Measurements from ENCODE around the gene SHROOM4. TPM values are rescaled to one million over a fixed set of nuclear protein-coding genes. Genes with fewer than 3 reads are reported as not detected.

Gene SHROOM4
- total RNA-seq, 1 donor from 2014 or later = 2.5 TPM

DNA sequence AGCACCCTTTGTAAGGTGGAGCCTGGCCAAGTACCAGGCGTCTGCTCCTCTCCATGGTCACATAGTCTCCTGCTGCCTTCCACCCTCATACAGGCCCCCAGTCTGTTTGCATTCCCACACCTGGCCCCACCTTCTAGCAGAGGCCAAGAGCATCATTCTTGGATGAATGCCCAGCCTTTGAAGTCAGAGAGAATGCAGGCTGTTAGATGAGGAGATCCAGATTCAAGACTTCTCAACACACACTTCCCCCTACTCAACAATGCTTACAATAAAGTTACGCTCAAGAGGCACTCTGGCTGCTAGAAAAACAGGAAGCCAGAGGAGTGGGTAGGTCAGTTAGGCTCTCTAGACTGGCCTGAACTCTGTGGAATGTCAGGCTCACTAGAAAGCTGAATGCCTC is 43.3 kb downstream of the SHROOM4 start:
- Mint-ChIP-seq H3K36me3 (ENCODE audit: unreplicated experiment) (no peaks in the 10 kb centered on the region), H3K27ac (ENCODE audit: unreplicated experiment) (no peak overlapping the region), H3K4me3 (ENCODE audit: unreplicated experiment) (no peak overlapping the region), H3K9me3 (ENCODE audit: unreplicated experiment) (no peaks in the 10 kb centered on the region), H3K4me1 (ENCODE audit: unreplicated experiment) (no peaks in the 10 kb centered on the region), H3K27me3 (ENCODE audit: unreplicated experiment) (no peaks in the 10 kb centered on the region)
- TF ChIP-seq, protein P1, sequence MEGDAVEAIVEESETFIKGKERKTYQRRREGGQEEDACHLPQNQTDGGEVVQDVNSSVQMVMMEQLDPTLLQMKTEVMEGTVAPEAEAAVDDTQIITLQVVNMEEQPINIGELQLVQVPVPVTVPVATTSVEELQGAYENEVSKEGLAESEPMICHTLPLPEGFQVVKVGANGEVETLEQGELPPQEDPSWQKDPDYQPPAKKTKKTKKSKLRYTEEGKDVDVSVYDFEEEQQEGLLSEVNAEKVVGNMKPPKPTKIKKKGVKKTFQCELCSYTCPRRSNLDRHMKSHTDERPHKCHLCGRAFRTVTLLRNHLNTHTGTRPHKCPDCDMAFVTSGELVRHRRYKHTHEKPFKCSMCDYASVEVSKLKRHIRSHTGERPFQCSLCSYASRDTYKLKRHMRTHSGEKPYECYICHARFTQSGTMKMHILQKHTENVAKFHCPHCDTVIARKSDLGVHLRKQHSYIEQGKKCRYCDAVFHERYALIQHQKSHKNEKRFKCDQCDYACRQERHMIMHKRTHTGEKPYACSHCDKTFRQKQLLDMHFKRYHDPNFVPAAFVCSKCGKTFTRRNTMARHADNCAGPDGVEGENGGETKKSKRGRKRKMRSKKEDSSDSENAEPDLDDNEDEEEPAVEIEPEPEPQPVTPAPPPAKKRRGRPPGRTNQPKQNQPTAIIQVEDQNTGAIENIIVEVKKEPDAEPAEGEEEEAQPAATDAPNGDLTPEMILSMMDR (IDR thresholded peaks at IDR 0.05) = no peak
- DNase-seq (ENCODE audit: extremely low spot score, unreplicated experiment) = no peak

DNA sequence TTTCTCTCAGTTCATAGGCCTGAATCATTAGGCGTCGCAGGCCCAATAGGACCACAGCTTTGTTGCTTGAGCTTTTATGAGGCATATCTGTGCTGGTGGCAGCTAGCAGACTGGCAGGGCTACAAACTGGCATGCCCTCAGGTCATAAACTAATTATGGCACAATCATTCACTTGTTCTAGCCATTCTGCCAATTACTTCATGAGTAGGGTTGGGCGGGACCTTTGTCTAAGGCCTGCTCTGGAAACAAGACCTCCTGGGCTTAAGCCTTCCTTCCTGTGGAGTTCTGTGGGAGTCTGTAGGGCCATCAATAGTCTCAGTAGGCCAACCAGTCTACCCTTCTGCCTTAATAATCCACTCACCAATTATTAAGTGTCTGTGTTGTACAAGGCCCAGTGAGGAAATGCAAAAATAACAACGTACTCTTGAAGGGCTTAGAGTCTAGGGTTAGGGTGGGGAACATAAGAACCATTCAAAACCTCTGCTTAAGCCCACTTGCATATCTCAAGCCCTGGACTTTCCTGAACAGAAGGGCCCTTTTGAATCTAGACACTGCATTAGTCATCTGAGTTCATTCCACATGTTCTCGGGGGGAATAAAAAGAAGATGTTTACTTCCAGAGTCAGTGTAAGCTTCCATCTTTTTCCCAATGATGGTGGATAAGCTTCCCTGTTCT is 44.5 kb downstream of the SHROOM4 start:
- no peak for DNase-seq (ENCODE audit: extremely low spot score, unreplicated experiment)
- H3K27me3 Mint-ChIP-seq (ENCODE audit: unreplicated experiment) = no peaks in the 10 kb centered on the region
- no peak overlapping the region for H3K27ac Mint-ChIP-seq (ENCODE audit: unreplicated experiment)
- H3K9me3 Mint-ChIP-seq (ENCODE audit: unreplicated experiment) = no peaks in the 10 kb centered on the region
- no peaks in the 10 kb centered on the region for H3K36me3 Mint-ChIP-seq (ENCODE audit: unreplicated experiment)
- H3K4me1 Mint-ChIP-seq (ENCODE audit: unreplicated experiment) = no peaks in the 10 kb centered on the region
- TF ChIP-seq, protein P1 (IDR thresholded peaks at IDR 0.05) = no peak
- no peak overlapping the region for H3K4me3 Mint-ChIP-seq (ENCODE audit: unreplicated experiment)

DNA sequence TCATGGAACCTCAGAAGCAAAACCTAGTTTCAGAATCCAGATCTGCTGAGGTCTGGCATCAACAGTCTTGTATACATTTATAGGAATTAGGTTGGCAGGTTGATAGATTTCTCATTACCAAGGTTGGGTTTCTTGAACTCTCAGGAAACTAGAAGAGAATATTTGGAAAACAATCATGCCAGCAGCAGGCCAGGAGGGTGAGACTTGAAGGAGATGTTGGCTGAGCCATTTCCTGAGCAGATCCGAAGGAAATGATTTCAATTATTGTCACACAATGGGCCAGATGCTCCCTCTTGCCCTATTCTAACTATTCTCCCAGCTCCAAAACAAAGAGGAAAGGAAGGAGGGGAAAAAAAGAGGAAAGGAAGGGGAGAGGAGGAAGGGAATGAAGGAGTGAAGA is 45.2 kb downstream of the SHROOM4 start:
- H3K27ac Mint-ChIP-seq (ENCODE audit: unreplicated experiment) = no peak overlapping the region
- H3K4me1 Mint-ChIP-seq (ENCODE audit: unreplicated experiment) = no peaks in the 10 kb centered on the region
- peaks cover 3% of the 10 kb centered on the region for H3K9me3 Mint-ChIP-seq (ENCODE audit: unreplicated experiment)
- H3K27me3 Mint-ChIP-seq (ENCODE audit: unreplicated experiment) = no peaks in the 10 kb centered on the region
- DNase-seq (ENCODE audit: extremely low spot score, unreplicated experiment) = no peak
- no peak overlapping the region for H3K4me3 Mint-ChIP-seq (ENCODE audit: unreplicated experiment)
- TF ChIP-seq, protein P1 (IDR thresholded peaks at IDR 0.05) = no peak
- H3K36me3 Mint-ChIP-seq (ENCODE audit: unreplicated experiment) = no peaks in the 10 kb centered on the region

DNA sequence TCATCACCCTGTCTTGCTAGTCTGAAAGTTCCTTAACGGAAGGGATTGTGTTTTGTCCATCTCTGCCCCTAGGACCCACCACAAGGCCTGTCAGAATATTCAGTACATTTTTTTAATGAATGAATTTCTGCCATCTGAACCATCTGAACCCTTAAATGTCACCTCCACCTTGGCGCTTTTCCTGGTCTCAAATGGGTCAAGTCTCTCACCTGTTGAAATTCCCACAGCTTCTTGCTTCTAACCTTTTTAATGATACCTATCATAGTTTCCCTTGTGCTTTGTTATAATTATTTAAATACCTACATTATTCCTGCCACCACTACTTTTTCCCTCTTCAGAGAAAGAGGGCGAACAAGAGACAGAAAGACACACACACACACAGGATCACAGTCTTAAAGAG is 48.0 kb downstream of the SHROOM4 start:
- no peak overlapping the region for H3K4me3 Mint-ChIP-seq (ENCODE audit: unreplicated experiment)
- H3K27ac Mint-ChIP-seq (ENCODE audit: unreplicated experiment) = no peak overlapping the region
- TF ChIP-seq, protein P1 (IDR thresholded peaks at IDR 0.05) = no peak
- no peaks in the 10 kb centered on the region for H3K4me1 Mint-ChIP-seq (ENCODE audit: unreplicated experiment)
- peaks cover 11% of the 10 kb centered on the region for H3K9me3 Mint-ChIP-seq (ENCODE audit: unreplicated experiment)
- H3K27me3 Mint-ChIP-seq (ENCODE audit: unreplicated experiment) = no peaks in the 10 kb centered on the region
- no peak for DNase-seq (ENCODE audit: extremely low spot score, unreplicated experiment)
- H3K36me3 Mint-ChIP-seq (ENCODE audit: unreplicated experiment) = no peaks in the 10 kb centered on the region

DNA sequence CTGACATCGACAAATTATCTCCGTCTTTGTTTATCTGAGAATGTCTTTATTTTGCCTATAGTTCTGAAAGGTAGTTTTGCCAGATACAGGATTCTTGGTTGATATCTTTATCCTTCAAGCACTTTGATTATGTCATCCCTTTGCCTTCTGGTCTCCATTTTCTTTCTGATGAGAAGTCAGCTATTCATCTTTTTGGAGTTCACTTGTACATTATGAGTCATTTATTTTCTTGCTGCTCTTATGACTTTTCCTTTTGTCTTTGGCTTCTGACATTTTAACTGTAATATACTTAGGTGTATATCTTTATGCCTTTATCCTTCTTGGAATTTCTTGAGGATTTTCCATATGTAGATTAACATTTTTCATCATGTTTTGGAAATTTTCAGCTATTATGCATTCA is 51.4 kb downstream of the SHROOM4 start:
- DNase-seq (ENCODE audit: extremely low spot score, unreplicated experiment) = no peak
- Mint-ChIP-seq H3K4me3 (ENCODE audit: unreplicated experiment) (no peak overlapping the region), H3K27me3 (ENCODE audit: unreplicated experiment) (no peaks in the 10 kb centered on the region), H3K4me1 (ENCODE audit: unreplicated experiment) (no peaks in the 10 kb centered on the region), H3K9me3 (ENCODE audit: unreplicated experiment) (peaks cover 11% of the 10 kb centered on the region), H3K27ac (ENCODE audit: unreplicated experiment) (no peak overlapping the region), H3K36me3 (ENCODE audit: unreplicated experiment) (no peaks in the 10 kb centered on the region)
- TF ChIP-seq, protein P1 (IDR thresholded peaks at IDR 0.05) = no peak

Measured in osteocyte (in vitro differentiated cells).